SK-N-DZ (cell line): ENCODE measurements around the gene PSME4.
"Not testable (repeated sequence)": the region's sequence is repeated elsewhere in the genome, so short reads cannot be mapped to it uniquely, and the experiment has no call there.

ENCODE experiments used
- DNase-seq: peaks from one replicate; pipeline ENCODE4 v3.0.0-alpha.2; 2015; ENCODE audit warnings: low spot score

PSME4 gene

DNA sequence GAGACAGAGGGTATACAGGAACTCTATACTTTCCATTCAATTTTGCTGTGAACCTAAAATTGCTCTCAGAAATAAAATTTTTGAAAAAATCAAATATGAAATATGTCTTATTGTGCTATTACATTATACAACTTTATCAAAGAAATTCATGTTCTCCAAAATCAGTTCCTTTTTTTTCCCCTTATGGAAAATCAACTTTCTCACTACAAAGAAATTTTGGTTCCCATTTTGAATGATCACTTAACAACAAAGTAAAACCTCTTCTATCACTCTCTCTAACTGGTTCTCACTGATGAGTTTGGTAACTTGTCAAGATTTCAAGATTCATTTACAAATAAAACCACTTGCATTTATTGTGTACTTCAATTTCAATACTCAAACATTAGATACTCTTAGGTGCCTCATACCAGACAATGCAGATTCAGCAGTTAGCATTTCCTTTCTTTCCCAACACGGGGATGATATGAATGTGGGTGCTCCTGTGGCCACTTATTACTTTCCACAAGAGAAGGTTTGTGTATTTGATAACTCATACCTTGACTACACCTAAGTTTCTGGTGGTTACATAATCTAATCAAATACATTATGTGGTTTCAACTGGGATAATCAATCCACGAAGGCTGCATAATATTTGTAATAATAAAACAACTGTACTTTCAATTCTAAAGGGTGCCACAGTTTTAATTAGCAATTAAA lies 6.4 kb downstream of the PSME4 start:
- no peak for DNase-seq

- DNase-seq, result not testable (repeated sequence)
Measured at GRCh38 chr2:53961478-53962216, 9.1 kb downstream of the PSME4 start.

DNA sequence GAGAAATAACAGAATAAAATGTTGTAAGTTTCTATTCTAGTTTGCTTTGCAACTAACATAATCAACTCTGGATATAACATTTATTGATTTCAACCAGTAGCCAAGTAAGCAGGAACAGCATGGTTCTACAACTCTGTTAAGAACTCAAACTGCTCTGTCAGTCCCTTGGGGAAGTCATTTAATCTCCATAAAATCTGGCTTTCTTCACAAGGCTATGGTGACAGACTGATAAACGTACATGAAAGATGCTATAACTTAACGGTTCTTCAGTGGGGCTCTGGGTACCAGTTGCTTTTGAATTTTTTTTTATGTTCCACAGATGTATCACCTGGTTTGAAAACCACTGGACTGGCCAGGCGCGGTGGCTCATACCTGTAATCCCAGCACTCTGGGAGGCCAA lies 10.3 kb downstream of the PSME4 start:
- DNase-seq, result peak; percentile 29

- no peak for DNase-seq
Measured at GRCh38 chr2:53958443-53958842, 12.3 kb downstream of the PSME4 start.

- DNase-seq, result no peak
Measured at GRCh38 chr2:53952519-53952918, 18.3 kb downstream of the PSME4 start.

- no peak for DNase-seq
Measured at GRCh38 chr2:53949457-53949856, 21.3 kb downstream of the PSME4 start.

DNA sequence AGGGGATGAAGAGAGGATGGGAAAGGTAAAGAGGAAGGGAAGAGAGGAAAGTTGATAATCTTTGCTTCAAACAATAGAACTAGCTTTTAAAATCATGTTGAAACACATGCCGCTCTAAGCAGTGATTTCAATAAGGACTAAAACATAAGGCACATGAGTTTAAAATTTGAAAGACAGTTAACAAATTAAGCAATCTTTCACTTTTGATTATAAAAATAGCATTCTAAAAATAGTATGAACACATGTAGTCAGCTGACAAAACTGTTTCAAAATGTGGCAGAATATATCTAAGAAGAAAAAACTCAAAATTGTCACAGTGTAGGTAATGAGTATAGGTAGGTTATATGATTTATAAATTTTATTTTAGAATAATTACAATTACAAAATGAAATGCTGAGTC lies 25.3 kb downstream of the PSME4 start:
- no peak for DNase-seq

- DNase-seq, result peak; percentile 37
Measured at GRCh38 chr2:53944542-53944941, 26.3 kb downstream of the PSME4 start.

DNA sequence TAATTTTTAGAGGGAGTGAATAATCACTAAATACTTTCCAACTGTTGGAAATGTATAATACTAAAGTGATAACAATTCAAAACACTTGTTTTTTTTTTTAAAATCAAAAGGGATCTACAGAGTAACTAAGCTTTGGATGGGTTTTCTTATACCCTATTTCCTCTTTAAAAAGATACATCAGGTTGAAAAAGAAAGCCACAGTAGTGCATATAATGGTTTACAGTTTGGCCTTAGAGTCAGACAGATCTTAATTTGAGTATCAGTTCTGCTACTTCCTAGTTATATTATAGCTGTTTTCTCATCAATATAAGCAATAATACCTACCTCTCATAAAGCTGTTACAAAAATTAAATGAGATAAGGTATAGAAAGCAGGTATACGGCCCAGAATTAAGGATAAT lies 28.5 kb downstream of the PSME4 start:
- no peak for DNase-seq

DNA sequence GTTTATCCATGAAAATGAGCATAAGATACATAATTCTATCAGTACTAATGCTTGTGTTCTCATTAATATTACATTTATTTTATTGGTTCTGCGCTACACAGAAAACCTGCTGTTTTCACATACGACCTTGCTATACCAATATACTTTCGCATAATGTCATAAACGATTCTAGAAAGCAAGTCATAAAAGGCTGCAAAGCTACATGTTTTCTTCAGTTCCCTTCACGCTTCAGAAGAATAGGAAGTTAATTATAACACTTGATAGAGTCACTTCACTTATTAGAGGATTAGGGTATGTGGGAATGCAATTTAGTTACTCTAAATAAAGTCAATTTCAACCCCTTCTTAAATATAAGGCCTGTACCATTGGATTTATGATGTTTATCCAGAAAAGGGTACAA lies 29.0 kb downstream of the PSME4 start:
- no peak for DNase-seq

- no peak for DNase-seq
Measured at GRCh38 chr2:53939656-53940055, 31.1 kb downstream of the PSME4 start.

DNA sequence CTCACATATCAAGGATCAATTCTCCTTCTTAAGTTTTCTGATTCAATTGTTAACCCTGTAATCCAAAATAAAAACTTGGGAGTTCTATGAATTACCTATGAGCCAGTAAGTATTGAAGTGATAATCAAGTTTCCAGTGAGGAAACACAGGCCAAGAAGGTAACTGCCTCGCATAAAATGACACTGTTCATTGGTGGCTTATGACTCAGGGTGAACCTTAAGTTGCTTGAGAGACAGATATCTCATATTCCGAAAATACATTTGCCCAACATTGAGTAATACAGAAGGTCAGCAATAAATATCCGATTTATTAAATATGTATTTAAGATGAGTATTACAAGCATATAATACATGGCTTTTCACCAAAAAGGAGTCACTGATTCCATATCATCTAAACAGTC lies 31.9 kb downstream of the PSME4 start:
- no peak for DNase-seq

DNA sequence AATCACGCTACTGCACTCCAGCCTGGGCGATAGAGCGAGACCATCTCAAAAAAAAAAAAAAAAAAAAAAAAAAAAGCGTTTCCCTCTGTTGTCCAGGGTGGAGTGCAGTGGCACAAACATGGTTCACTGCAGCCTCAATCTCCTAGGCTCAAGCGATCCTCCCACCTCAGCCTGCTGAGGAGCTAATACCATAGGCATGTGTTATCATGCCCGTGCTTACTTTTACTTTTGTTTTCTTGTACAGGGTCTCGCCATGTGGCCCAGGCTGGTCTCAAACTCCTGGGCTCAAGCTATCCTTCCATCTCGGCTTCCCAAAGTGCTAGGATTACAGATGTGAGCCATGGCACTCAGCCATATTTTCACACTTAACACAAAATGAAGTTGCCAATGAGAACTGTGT lies 37.5 kb downstream of the PSME4 start:
- DNase-seq, result no peak

DNA sequence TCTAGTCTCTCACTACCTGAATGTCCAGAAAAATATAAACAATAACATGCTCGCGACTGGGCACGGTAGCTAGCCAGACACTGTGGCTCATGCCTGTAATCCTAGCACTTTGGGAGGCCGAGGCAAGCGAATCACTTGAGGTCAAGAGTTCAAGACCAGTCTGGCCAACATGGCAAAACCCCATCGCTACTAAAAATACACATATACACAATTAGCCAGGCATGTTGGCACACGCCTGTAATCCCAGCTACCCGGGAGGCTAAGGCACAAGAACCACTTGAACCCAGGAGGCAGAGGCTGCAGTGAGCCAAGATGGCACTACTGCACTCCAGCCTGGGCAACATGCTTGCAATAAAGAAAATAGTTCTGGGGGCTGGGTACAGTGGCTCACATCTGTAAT lies 44.5 kb downstream of the PSME4 start:
- DNase-seq, result not testable (repeated sequence)

GRCh38 chr2:53913721-53914120 lies 57.1 kb downstream of the PSME4 start:
- no peak for DNase-seq

DNA sequence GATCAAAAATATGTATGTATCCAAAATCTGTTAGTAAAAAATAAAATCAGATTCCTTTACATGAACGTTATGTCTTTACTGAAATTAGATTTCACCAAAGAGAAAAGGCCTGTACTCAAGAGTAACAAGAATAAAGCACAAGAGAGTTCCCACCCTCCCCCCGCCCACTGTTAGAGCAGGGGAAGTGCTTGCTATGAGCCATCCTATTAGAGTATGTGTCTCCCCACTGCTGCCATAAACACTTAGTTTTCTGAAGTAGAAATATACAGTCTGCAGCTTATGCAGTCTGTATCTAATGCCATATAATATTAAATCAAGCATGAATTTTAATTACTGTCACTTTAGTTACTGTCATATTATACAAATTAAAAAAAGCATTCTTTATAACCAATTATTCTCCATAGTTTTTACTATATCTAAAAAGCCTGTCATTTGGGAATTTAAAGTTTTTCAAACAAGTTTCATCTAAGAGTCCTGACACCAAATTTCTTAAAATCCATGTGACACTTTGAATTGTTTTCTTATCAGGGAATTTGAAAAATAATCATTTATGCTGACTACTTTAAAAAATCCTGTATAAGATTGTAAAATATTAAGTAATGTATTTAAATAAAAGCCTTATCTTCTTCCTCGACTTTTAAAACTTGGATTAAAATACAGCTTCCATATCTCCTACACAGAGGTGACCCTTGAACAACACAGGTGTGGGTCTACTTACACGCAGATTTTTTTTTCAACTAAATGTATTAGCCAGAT lies 59.2 kb downstream of the PSME4 start:
- DNase-seq, result no peak

DNA sequence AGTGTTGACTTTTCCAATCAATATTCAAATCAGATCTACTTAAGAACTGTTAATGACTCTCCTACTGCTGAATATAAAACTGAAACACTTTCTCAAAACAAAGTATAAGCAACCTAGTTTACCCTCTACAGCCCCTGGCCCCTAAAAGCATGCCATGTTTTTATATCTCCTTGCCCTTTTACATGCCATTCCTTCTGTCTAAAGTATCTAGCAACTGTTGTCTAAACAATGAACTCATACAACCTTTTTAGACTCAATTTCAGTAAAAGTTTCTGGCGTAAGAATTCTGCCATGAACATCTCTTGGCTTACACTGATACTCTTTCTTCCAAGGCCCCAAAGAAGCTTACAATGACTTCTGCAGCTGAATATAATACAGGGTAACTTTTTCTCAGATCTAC lies 63.2 kb downstream of the PSME4 start:
- no peak for DNase-seq

DNA sequence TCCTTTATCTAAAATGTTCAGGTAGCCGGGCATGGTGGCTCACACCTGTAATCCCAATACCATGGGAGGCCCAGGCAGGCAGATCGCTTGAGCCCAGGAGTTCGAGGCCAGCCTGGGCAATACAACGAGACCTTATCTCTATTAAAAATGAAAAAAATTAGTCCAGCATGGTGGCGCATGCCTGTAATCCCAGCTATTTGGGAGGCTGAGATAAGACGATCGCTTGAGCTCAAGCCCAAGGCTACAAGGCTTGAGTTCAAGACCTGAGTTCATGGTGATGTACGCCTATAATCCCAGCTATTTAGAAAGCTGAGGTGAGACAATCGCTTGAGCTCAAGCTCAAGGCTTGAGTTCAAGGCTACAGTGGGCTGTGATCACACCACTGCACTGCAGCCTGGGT lies 65.4 kb downstream of the PSME4 start:
- DNase-seq, result no peak

DNA sequence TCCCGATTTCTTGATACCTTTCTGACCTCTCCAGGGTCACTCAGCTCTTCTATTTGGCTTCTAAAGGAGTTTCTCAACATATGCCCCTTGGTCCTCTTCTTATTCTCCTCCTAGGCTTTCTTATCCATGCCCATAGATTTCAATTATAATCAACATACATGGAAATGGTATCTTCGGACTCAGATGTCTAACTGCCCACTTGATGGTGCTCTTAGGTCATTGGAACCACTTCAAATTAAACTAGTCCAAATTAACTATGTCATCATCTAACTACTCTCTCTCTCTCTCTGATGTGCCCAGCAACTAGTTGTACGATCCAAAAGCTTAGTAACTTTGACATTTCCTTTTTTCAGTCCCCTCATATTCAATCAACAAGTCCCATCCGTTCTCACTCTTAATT lies 67.8 kb downstream of the PSME4 start:
- DNase-seq, result no peak

GRCh38 chr2:53901192-53901591 lies 69.6 kb downstream of the PSME4 start:
- DNase-seq, result no peak

DNA sequence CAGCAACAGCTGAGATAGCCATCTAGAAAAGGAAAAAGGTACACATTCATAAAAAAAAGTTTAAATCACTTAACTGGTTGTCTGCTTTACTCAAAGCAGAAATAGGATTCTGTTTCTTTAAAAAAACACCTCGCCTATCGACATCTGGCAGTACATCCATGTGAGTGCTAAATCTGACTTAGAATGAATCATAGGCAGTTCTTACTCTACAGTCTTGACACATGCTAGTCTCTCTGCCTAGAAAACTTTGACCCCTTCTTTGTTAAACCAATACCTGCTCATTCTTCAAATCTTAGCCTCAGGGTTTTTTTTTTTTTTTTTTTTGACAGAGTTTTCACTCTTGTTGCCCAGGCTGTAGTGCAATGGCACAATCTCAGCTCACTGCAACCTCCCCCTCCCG lies 73.9 kb downstream of the PSME4 start:
- DNase-seq, result no peak

DNA sequence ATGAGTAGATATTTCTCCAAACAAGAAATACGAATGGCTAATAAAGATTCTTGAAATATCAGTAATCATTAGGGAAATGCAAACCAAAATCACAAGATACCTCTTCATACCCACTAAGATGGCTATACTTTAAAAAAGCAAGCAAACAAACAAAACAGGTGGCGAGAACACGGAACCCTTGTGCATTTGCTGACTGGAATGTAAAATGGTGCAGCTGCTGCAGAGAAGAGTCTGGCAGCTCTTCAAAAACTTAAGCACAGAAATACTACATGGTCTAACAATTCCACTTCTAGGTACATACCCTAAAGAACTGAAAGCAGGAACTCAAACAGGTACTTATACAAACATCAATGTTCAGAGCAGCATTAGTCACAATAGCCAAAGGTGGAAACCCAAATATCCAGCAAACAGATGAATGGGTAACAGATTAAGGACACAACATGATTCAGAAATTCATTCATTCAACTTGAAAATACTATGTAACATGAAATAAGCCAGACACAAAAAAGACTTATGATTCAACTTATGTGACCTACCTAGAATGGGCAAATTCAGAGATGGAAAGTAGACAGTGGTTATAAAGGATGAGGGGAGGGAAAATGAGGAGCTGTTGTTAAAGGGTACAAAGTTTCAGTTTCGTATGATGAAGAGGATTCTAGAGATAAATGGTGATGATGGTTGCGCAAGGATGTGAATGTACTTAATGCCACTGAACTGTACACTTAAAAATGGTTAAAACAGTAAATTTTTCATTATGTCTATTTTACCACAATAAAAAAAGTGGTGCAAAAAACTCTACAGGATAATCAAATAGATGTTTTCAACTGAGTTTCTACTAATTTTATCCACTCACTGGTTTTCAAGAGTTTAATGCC lies 84.2 kb downstream of the PSME4 start:
- DNase-seq, result no peak
